Activated CD4-positive, alpha-beta T cell treated with anti-CD3 and anti-CD28 coated beads for 36 hours (primary cell): ENCODE data around the gene CMTM8. TPM values are rescaled to one million over a fixed set of nuclear protein-coding genes. Genes with fewer than 3 reads are reported as not detected.

Source experiments
- ATAC-seq: fragments of 200-7000 bp; cut with Tn5 transposase; one replicate; pipeline ENCODE4 v1.10.0; 2021; ENCODE audit warnings: mild to moderate bottlenecking, moderate library complexity
- CTCF ChIA-PET: fragments of 350-600 bp; sonication (Branson Sonifier 250); formaldehyde crosslinking; loops from one replicate; lab custom pipeline; 2021; ENCODE audit warnings: antibody characterized with exemption; lab: Charles Lee
- POLR2A ChIA-PET: fragments of 350-600 bp; sonication (Branson Sonifier 250); formaldehyde crosslinking; loops from one replicate; lab custom pipeline; 2021; ENCODE audit warnings: antibody characterized with exemption, inconsistent platforms; lab: Charles Lee
- DNase-seq: peaks from one replicate; pipeline ENCODE4 v3.0.0-alpha.2; 2020
- H3K27ac Mint-ChIP-seq: one replicate; pipeline ENCODE4 v1.8.0; 2021; ENCODE audit warnings: mixed read lengths
- H3K27me3 Mint-ChIP-seq: one replicate; pipeline ENCODE4 v1.8.0; 2021; ENCODE audit warnings: mixed read lengths
- H3K36me3 Mint-ChIP-seq: one replicate; pipeline ENCODE4 v1.8.0; 2021; ENCODE audit warnings: low read depth, mixed read lengths
- H3K4me1 Mint-ChIP-seq: one replicate; pipeline ENCODE4 v1.8.0; 2021; ENCODE audit warnings: mixed read lengths
- H3K4me3 Mint-ChIP-seq: one replicate; pipeline ENCODE4 v1.8.0; 2021; ENCODE audit warnings: mild to moderate bottlenecking, moderate library complexity, mixed read lengths
- H3K9me3 Mint-ChIP-seq: one replicate; pipeline ENCODE4 v1.8.0; 2021; ENCODE audit warnings: low read depth, mixed read lengths
- intact Hi-C, 2 experiments: fragments of 100-400 bp; cut with DNase I in 1 of 2; cut with micrococcal nuclease in 1 of 2; formaldehyde crosslinking; loops; one replicate each; pipeline versions ENCODE4 v1.14.2 to v1.15.1; 2022 to 2024; cut with DNase I, micrococcal nuclease
- total RNA-seq, 2 experiments: library from RNA; stranded (reverse); gene quantifications; one replicate each; pipeline ENCODE4 v1.2.3, GENCODE V29; 2021

CMTM8 gene
- total RNA-seq, 2 experiments from 2014 or later, result 8.1 to 9.3 TPM

- H3K4me3 Mint-ChIP-seq, result no peak overlapping the region
- DNase-seq, result no peak
Observed at GRCh38 chr3:32293903-32294302, 55.4 kb downstream of the CMTM8 start.

GRCh38 chr3:32296251-32297204 is 58.0 kb downstream of the CMTM8 start:
- peak; percentile 78 for DNase-seq
- Mint-ChIP-seq H3K27me3 (no peaks in the 10 kb centered on the region), H3K4me1 (peaks cover 32% of the 10 kb centered on the region), H3K4me3 (peak overlapping the region; percentile 46), H3K36me3 (no peaks in the 10 kb centered on the region), H3K9me3 (no peaks in the 10 kb centered on the region), H3K27ac (peak overlapping the region; percentile 67)
- intact Hi-C loops, result loop anchor here (1.0 to 5.0 kb wide), 8 partner anchors 38 to 172 kb away; no protein-coding TSS in a partner anchor
- ChIA-PET POLR2A (no interaction called here), CTCF (interaction anchor here (0.6 to 5.7 kb wide), 40 partner anchors 8 to 524 kb away, joined by 3 to 50 read pairs (median 4); partner anchors contain the start of gene CMTM8)
- ATAC-seq, result peak; percentile 81

More at GRCh38 chr3:32293903-32294302, 55.4 kb downstream of the CMTM8 start:
- H3K4me1 Mint-ChIP-seq, result peaks cover 28% of the 10 kb centered on the region
- no peaks in the 10 kb centered on the region for H3K36me3 Mint-ChIP-seq
- no peak overlapping the region for H3K27ac Mint-ChIP-seq
- ChIA-PET POLR2A (no interaction called here), CTCF (interaction anchor here (0.8 to 4.3 kb wide), 4 partner anchors 14 to 117 kb away, joined by 3 to 29 read pairs (median 6); partner anchors contain the start of gene CMTM8)
- no peaks in the 10 kb centered on the region for H3K9me3 Mint-ChIP-seq
- no peak for ATAC-seq
- intact Hi-C loops, result no loop called here
- H3K27me3 Mint-ChIP-seq, result no peaks in the 10 kb centered on the region

- Mint-ChIP-seq H3K27ac (peak overlapping the region; percentile 29), H3K36me3 (no peaks in the 10 kb centered on the region), H3K4me3 (no peak overlapping the region), H3K9me3 (no peaks in the 10 kb centered on the region), H3K4me1 (peaks cover 39% of the 10 kb centered on the region), H3K27me3 (no peaks in the 10 kb centered on the region)
- ATAC-seq, result peak; percentile 76
- ChIA-PET POLR2A (interaction anchor here (0.6 kb wide), 2 partner anchors 370 to 1584 kb away, joined by 3 to 5 read pairs; no protein-coding TSS in a partner anchor), CTCF (interaction anchor here (0.6 to 5.7 kb wide), 31 partner anchors 9 to 338 kb away, joined by 3 to 50 read pairs (median 4); partner anchors contain the start of gene CMTM8)
- intact Hi-C loops, result loop anchor here (2.0 to 5.0 kb wide), 5 partner anchors 77 to 170 kb away; no protein-coding TSS in a partner anchor
- DNase-seq, result peak; percentile 57
Observed at GRCh38 chr3:32297366-32297765, 58.9 kb downstream of the CMTM8 start.

- ChIA-PET POLR2A (interaction anchor here (0.6 kb wide), 1 partner anchor 161 kb away, joined by 7 read pairs; no protein-coding TSS in a partner anchor), CTCF (interaction anchor here (0.6 to 2.9 kb wide), 8 partner anchors 9 to 662 kb away, joined by 3 to 13 read pairs (median 4); no protein-coding TSS in a partner anchor)
- H3K4me1 Mint-ChIP-seq, result peaks cover 65% of the 10 kb centered on the region
- H3K36me3 Mint-ChIP-seq, result no peaks in the 10 kb centered on the region
- no peak overlapping the region for H3K27ac Mint-ChIP-seq
- ATAC-seq (no peak), DNase-seq (no peak)
- H3K9me3 Mint-ChIP-seq, result no peaks in the 10 kb centered on the region
- intact Hi-C loops, result no loop called here
- H3K4me3 Mint-ChIP-seq, result no peak overlapping the region
- H3K27me3 Mint-ChIP-seq, result no peaks in the 10 kb centered on the region
Observed at GRCh38 chr3:32301426-32301825, 62.9 kb downstream of the CMTM8 start.

GRCh38 chr3:32302601-32303398 is 64.3 kb downstream of the CMTM8 start:
- H3K9me3 Mint-ChIP-seq, result peaks cover 2% of the 10 kb centered on the region
- DNase-seq (no peak), ATAC-seq (no peak)
- peaks cover 57% of the 10 kb centered on the region for H3K4me1 Mint-ChIP-seq
- no peaks in the 10 kb centered on the region for H3K27me3 Mint-ChIP-seq
- ChIA-PET CTCF (interaction anchor here (0.7 to 2.9 kb wide), 7 partner anchors 9 to 72 kb away, joined by 3 to 13 read pairs (median 4); no protein-coding TSS in a partner anchor), POLR2A (no interaction called here)
- intact Hi-C loops, result no loop called here
- H3K36me3 Mint-ChIP-seq, result no peaks in the 10 kb centered on the region
- H3K4me3 Mint-ChIP-seq, result peak overlapping the region; percentile 55
- peak overlapping the region; percentile 85 for H3K27ac Mint-ChIP-seq

GRCh38 chr3:32303399-32303747 is 64.9 kb downstream of the CMTM8 start:
- intact Hi-C loops, result no loop called here
- ATAC-seq, result peak; percentile 27
- H3K9me3 Mint-ChIP-seq, result peaks cover 2% of the 10 kb centered on the region
- ChIA-PET CTCF (interaction anchor here (0.7 to 2.9 kb wide), 5 partner anchors 9 to 71 kb away, joined by 3 to 13 read pairs (median 4); no protein-coding TSS in a partner anchor), POLR2A (no interaction called here)
- H3K4me3 Mint-ChIP-seq, result peak overlapping the region; percentile 55
- no peaks in the 10 kb centered on the region for H3K36me3 Mint-ChIP-seq
- peak overlapping the region; percentile 85 for H3K27ac Mint-ChIP-seq
- H3K4me1 Mint-ChIP-seq, result peaks cover 56% of the 10 kb centered on the region
- no peak for DNase-seq
- no peaks in the 10 kb centered on the region for H3K27me3 Mint-ChIP-seq

GRCh38 chr3:32303977-32304881 is 65.7 kb downstream of the CMTM8 start:
- no peak for ATAC-seq
- H3K4me3 Mint-ChIP-seq, result no peak overlapping the region
- intact Hi-C loops, result no loop called here
- peak overlapping the region; percentile 41 for H3K27ac Mint-ChIP-seq
- peaks cover 54% of the 10 kb centered on the region for H3K4me1 Mint-ChIP-seq
- H3K9me3 Mint-ChIP-seq, result peaks cover 2% of the 10 kb centered on the region
- no peaks in the 10 kb centered on the region for H3K36me3 Mint-ChIP-seq
- CTCF ChIA-PET, result interaction anchor here (0.7 to 2.9 kb wide), 10 partner anchors 8 to 164 kb away, joined by 3 to 13 read pairs (median 3); no protein-coding TSS in a partner anchor
- no peak for DNase-seq
- H3K27me3 Mint-ChIP-seq, result no peaks in the 10 kb centered on the region
- POLR2A ChIA-PET, result interaction anchor here (0.5 kb wide), 1 partner anchor 295 kb away, joined by 4 read pairs; no protein-coding TSS in a partner anchor

GRCh38 chr3:32305361-32305876 is 66.9 kb downstream of the CMTM8 start:
- H3K27ac Mint-ChIP-seq, result no peak overlapping the region
- H3K36me3 Mint-ChIP-seq, result no peaks in the 10 kb centered on the region
- ChIA-PET CTCF (interaction anchor here (0.7 to 2.2 kb wide), 8 partner anchors 10 to 162 kb away, joined by 3 to 9 read pairs (median 3); no protein-coding TSS in a partner anchor), POLR2A (no interaction called here)
- no peak overlapping the region for H3K4me3 Mint-ChIP-seq
- no peak for DNase-seq
- H3K4me1 Mint-ChIP-seq, result peaks cover 50% of the 10 kb centered on the region
- H3K27me3 Mint-ChIP-seq, result no peaks in the 10 kb centered on the region
- ATAC-seq, result peak; percentile 23
- intact Hi-C loops, result no loop called here
- peaks cover 2% of the 10 kb centered on the region for H3K9me3 Mint-ChIP-seq

GRCh38 chr3:32306072-32306471 is 67.6 kb downstream of the CMTM8 start:
- intact Hi-C loops, result no loop called here
- peaks cover 48% of the 10 kb centered on the region for H3K4me1 Mint-ChIP-seq

More at GRCh38 chr3:32306072-32306471, 67.6 kb downstream of the CMTM8 start:
- Mint-ChIP-seq H3K36me3 (no peaks in the 10 kb centered on the region), H3K4me3 (no peak overlapping the region), H3K27me3 (no peaks in the 10 kb centered on the region), H3K9me3 (peaks cover 2% of the 10 kb centered on the region), H3K27ac (no peak overlapping the region)
- ATAC-seq (no peak), DNase-seq (no peak)
- ChIA-PET CTCF (interaction anchor here (0.9 to 1.0 kb wide), 2 partner anchors 9 to 82 kb away, joined by 3 to 5 read pairs; no protein-coding TSS in a partner anchor), POLR2A (no interaction called here)
